HT-29 (cell line): ENCODE data around the gene CNST. TPM values are rescaled to one million over a fixed set of nuclear protein-coding genes. Genes with fewer than 3 reads are reported as not detected.
"Not testable (repeated sequence)": the region's sequence is repeated elsewhere in the genome, so short reads cannot be mapped to it uniquely, and the experiment has no call there.

ENCODE experiments used
- DNase-seq: peaks from one replicate; pipeline ENCODE4 v3.0.0-alpha.2; 2015; ENCODE audit warnings: low spot score
- small RNA-seq: library from RNA; depleted of rRNA; stranded (forward); fragments of <200 nt; gene quantifications from one replicate; pipeline ENCODE3, GENCODE V24; 2014
- total RNA-seq: library from RNA; depleted of rRNA; stranded (reverse); fragments of >200 nt; shearing (Covaris generic); gene quantifications from 2 replicates; pipeline ENCODE4 v1.2.3, GENCODE V29; 2014; rRNA removed

The CNST gene
- total RNA-seq, 1 experiment from 2014 or later = 6.1 TPM

DNA sequence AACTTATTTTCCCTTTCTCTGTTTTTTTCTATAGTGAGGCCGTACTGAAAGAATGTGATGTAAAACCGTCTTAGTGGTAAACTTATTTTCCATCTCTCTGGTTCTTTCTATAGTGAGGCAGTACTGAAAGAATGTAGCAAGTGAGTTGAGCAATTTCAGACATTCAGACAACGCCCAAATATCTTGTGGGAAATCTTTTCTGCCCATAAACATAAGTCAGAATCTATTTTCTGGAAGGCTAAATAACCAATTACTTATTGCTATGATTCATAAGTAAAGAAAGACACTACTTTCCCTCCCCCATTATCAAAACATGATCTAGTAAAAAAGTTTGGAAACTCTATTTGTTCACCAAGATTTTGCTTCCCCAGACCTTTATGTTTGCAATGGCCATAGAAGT lies 139.1 kb downstream of the CNST start:
- no peak for DNase-seq

DNA sequence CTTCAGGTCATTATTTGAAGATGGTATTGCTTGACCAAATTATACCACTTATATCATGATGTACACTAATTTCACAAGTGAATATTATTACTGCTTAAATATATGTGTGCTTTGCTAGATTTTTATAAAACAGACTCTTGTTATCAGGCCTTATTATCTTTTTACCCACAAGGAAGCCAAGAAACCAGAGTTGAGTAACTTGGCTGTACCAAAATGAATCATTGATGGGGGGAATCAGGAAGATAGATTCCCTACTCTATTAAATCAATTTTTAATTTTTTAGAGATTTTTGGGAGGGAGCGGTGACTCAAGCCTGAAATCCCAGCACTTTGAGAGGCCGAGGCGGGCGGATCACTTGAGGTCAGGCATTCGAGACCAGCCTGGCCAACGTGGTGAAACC lies 141.9 kb downstream of the CNST start:
- DNase-seq = no peak

DNA sequence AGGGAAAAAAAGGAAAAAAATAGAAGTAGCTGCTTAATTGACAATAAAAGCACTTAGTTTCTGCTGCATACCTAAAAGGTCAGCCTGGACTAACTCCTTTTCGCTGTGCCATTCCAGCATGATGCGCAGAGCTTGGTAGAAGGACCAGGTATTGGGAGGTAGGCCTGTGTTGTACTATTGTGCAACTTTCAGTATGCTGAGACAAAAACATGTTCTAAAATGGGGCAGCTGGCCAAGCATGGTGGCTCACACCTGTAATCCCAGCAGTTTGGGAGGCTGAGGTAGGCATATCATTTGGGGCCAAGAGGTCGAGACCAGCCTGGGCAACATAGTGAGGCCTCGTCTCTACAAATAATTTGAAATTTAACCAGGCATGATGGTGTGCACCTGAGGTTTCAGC lies 142.9 kb downstream of the CNST start:
- DNase-seq = no peak

DNA sequence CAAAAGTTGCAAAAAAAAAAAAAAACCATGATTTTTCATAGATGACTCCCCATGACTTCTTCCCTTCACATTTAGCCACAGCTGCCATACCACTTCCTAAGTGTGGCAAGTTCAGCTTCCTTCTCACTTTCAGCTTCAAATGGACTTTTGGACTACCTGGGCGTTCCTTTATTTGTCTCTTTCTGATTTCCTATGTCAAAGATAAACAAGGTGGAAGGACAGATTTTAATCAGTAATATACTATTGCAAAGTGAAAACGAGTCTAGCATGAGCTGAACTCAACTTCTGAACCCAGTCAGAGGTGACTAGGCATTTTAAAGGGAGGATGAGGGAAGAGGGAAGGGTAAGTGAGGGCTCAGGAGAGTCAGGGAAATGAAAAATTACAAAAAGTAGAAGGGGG lies 143.6 kb downstream of the CNST start:
- peak; percentile 48 for DNase-seq

DNA sequence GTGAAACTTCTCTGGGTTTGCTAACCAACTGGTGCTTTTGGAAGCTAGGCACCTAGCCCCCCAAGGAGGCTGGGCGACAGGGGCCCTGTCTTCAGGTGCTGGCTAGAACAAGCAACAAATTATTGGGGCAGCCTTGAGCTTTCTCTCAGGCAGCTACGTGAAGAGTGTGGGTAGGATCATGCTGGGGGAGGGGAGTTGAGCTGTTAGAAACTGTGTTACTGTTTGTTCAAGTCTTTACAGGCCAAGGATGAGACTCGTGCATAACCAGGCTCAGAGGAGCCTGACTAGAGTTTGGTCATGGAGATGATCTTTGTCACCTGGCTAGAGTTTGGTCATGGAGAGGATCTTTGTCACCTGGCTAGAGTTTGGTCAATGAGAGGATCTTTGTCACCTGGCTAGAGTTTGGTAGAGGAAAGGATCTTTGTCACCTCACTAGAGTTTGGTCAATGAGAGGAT lies 145.3 kb downstream of the CNST start:
- no peak for DNase-seq

DNA sequence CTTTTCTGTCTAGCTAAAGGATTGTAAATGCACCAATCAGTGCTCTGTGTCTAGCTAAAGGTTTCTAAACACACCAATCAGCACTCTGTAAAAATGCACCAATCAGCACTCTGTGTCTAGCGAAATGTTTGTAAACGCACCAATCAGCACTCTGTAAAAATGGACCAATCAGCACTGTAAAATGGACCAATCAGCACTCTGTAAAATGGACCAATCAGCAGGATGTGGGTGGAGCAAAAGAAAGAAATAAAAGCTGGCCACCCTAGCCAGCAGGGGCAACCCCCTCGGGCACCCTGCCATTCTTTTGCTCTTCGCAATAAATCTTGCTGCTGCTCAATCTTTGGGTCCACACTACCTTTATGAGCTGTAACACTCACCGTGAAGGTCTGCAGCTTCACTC lies 146.2 kb downstream of the CNST start:
- DNase-seq = not testable (repeated sequence)

Small RNA genes lying within 50 kb of the gene (small RNA-seq; reads per million reads assigned to genes)
- not detected for gene AL356583.2
- not detected for gene AL591623.2

Other genes starting within 250 kb of the CNST start
- gene SMYD3, start 59.2 kb upstream of the CNST start, total RNA-seq = 16.9 and 24.3 TPM in 2 replicates
- 21.6 and 25.7 TPM in 2 replicates for gene TFB2M, start 195 bp upstream of the CNST start, total RNA-seq
- 20.5 and 21.5 TPM in 2 replicates for gene SCCPDH, start 158.0 kb downstream of the CNST start, total RNA-seq